Stimulated activated CD8-positive, alpha-beta memory T cell treated with anti-CD3 and anti-CD28 coated beads, Interleukin-4, amount 100 ng/mL, for 48 hours (primary cell): ENCODE results near the gene THRA.

Experiments used
- DNase-seq: peaks from one replicate; pipeline ENCODE4 v3.0.0-alpha.2; 2020

Gene THRA

GRCh38 chr17:40027614-40028012, 35.2 kb upstream of the THRA start:
- no peak for DNase-seq

GRCh38 chr17:40028595-40028994, 34.2 kb upstream of the THRA start:
- no peak for DNase-seq

GRCh38 chr17:40031706-40032105, 31.1 kb upstream of the THRA start:
- DNase-seq, result no peak

GRCh38 chr17:40032322-40033320, 30.1 kb upstream of the THRA start:
- no peak for DNase-seq

- DNase-seq, result no peak
These were observed 29.4 kb upstream of the THRA start for GRCh38 chr17:40033339-40033738.

GRCh38 chr17:40034426-40035161, 28.2 kb upstream of the THRA start:
- DNase-seq, result no peak

- peak; percentile 45 for DNase-seq
These were observed 27.6 kb upstream of the THRA start for GRCh38 chr17:40035162-40035559.

GRCh38 chr17:40038882-40039513, 23.8 kb upstream of the THRA start:
- no peak for DNase-seq

- no peak for DNase-seq
These were observed 21.6 kb upstream of the THRA start for GRCh38 chr17:40041196-40041595.

GRCh38 chr17:40056379-40057015, 6.3 kb upstream of the THRA start:
- no peak for DNase-seq

GRCh38 chr17:40058186-40058784, 4.5 kb upstream of the THRA start:
- no peak for DNase-seq

GRCh38 chr17:40058865-40059264, 3.9 kb upstream of the THRA start:
- no peak for DNase-seq

- no peak for DNase-seq
These were observed 2.9 kb upstream of the THRA start for GRCh38 chr17:40059729-40060475.

- no peak for DNase-seq
These were observed 1.7 kb upstream of the THRA start for GRCh38 chr17:40060887-40061608.

GRCh38 chr17:40061609-40062038, 1.1 kb upstream of the THRA start:
- DNase-seq, result no peak

- DNase-seq, result peak; percentile 44
These were observed 514 bp downstream of the THRA start for GRCh38 chr17:40063187-40063771.

GRCh38 chr17:40063901-40064531, 1.3 kb downstream of the THRA start:
- DNase-seq, result no peak

GRCh38 chr17:40064971-40065768, 2.4 kb downstream of the THRA start:
- DNase-seq, result no peak
